ENCODE measurements around the gene TACO1. TPM values are rescaled to one million over a fixed set of nuclear protein-coding genes. Genes with fewer than 3 reads are reported as not detected.

TACO1 gene
- total and polyA plus RNA-seq, 2 of the 8 experiments (the other 6 are each of a cell fraction or from before 2014, with no cell fraction given), result 19.1 to 23.6 TPM

DNA sequence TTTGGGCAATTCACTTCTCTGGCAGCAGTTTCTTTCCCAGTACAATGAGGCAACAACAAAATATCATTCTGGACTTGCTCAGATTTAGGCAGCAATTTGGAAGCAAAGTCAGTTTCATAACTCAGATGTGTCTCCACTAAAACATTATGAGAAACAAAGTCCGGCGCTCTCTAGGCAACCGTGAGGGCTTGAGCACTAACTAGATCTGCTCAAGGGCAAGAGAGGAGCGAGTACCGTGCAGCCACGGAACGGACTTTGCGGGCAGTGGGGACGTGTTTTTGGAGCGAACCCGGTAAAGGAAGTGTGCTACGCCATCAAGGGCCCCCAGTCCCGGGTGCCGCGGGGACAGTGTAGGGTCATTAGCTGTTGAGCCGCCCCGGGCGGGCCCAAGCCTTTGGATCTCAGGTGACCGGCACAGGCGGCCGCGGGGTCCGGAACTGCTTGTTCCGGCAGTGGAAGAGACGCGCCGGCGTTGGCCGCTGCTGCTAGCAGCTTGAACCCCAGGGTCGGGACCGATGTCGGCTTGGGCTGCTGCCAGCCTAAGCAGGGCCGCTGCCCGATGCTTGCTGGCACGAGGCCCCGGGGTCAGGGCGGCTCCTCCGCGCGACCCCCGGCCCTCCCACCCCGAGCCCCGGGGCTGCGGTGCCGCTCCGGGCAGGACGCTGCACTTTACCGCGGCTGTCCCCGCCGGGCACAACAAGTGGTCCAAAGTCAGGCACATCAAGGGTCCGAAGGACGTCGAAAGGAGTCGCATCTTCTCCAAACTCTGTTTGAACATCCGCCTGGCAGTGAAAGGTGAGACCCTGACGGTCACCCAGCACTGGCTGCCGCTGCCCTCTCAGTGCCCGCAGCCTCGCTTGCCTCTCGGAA is at the start of gene TACO1 (continued):
- TF ChIP-seq SP1 (IDR thresholded peaks at IDR 0.05; ENCODE audit: low read depth, low read length) (peak; percentile 48; the same call in 1 of the 2 replicates), CBX8 (IDR thresholded peaks at IDR 0.05; ENCODE audit: borderline replicate concordance, low read depth, low read length) (no peak), SP4 (IDR thresholded peaks at IDR 0.05; ENCODE audit: low read length) (no peak), TCF12 (IDR thresholded peaks at IDR 0.05; ENCODE audit: low read depth, low read length) (no peak), EGR1 (IDR thresholded peaks at IDR 0.05; ENCODE audit: borderline replicate concordance, low read depth, low read length) (0 out of 2 replicates have a peak, but pooled peaks have one; percentile 28), RNF2 (IDR thresholded peaks at IDR 0.05; ENCODE audit: borderline replicate concordance, low read depth, low read length, missing control alignments, poor library complexity, severe bottlenecking) (no peak), CEBPB (IDR thresholded peaks at IDR 0.05; ENCODE audit: low read depth, low read length) (no peak), SRF (IDR thresholded peaks at IDR 0.05; ENCODE audit: low read depth, low read length) (peak; percentile 47; the same call in 1 of the 2 replicates), SIN3A (conservative IDR thresholded peaks at IDR 0.05 in 1 of 2, IDR thresholded peaks at IDR 0.05 in 1 of 2; ENCODE audit: low read depth in 1 of 2, low read length in 2 of 2) (peak; percentile 77 to 82; a peak in 2 of 4 replicates), NANOG (IDR thresholded peaks at IDR 0.05; ENCODE audit: insufficient read depth, low read depth, low read length, poor library complexity, severe bottlenecking) (peak; percentile 66), RXRA (IDR thresholded peaks at IDR 0.05; ENCODE audit: insufficient read depth, low read depth, low read length) (no peak), RBBP5 (IDR thresholded peaks at IDR 0.05; ENCODE audit: borderline replicate concordance, low read depth, low read length) (no peak; the same call in none of the 2 replicates), CREB1 (IDR thresholded peaks at IDR 0.05) (peak; percentile 70), YY1 (IDR thresholded peaks at IDR 0.05; ENCODE audit: low read depth, low read length) (peak; percentile 77; the same call in 1 of the 2 replicates), TAF7 (optimal IDR thresholded peaks at IDR 0.05; ENCODE audit: borderline replicate concordance, low read depth, low read length) (peak; percentile 82), HDAC2 (IDR thresholded peaks at IDR 0.05; ENCODE audit: borderline replicate concordance in 1 of 2, low read depth in 2 of 2, low read length in 2 of 2) (no peak), CHD2 (IDR thresholded peaks at IDR 0.05; ENCODE audit: low read length) (peak; percentile 62; the same call in 1 of the 2 replicates), EP300 (IDR thresholded peaks at IDR 0.05; ENCODE audit: borderline replicate concordance in 1 of 2, low read depth in 2 of 2, low read length in 2 of 2) (peak in 1 of 2 experiments; percentile 54; a peak in 1 of 3 replicates), KDM5A (IDR thresholded peaks at IDR 0.05; ENCODE audit: low read length) (peak; percentile 95), RAD21 (IDR thresholded peaks at IDR 0.05 in 1 of 2, conservative IDR thresholded peaks at IDR 0.05 in 1 of 2; ENCODE audit: low read depth in 2 of 2, low read length in 2 of 2) (peak; percentile 11 to 19; a peak in 1 of 4 replicates), POLR2AphosphoS5 (IDR thresholded peaks at IDR 0.05; ENCODE audit: low read depth, low read length) (peak; percentile 96)
- TF ChIP-seq, protein P1, sequence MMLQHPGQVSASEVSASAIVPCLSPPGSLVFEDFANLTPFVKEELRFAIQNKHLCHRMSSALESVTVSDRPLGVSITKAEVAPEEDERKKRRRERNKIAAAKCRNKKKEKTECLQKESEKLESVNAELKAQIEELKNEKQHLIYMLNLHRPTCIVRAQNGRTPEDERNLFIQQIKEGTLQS (IDR thresholded peaks at IDR 0.05; ENCODE audit: insufficient read depth, low read depth, low read length), result no peak
